Medulla oblongata (tissue), 1 donor: Measurements from ENCODE around the gene COL4A2.
"Not testable (repeated sequence)": the region's sequence is repeated elsewhere in the genome, so short reads cannot be mapped to it uniquely, and the experiment has no call there.

Experiments
- DNase-seq: peaks from one replicate; pipeline ENCODE4 v3.0.0-alpha.2; 2015; ENCODE audit errors: extremely low spot score

COL4A2 gene

DNA sequence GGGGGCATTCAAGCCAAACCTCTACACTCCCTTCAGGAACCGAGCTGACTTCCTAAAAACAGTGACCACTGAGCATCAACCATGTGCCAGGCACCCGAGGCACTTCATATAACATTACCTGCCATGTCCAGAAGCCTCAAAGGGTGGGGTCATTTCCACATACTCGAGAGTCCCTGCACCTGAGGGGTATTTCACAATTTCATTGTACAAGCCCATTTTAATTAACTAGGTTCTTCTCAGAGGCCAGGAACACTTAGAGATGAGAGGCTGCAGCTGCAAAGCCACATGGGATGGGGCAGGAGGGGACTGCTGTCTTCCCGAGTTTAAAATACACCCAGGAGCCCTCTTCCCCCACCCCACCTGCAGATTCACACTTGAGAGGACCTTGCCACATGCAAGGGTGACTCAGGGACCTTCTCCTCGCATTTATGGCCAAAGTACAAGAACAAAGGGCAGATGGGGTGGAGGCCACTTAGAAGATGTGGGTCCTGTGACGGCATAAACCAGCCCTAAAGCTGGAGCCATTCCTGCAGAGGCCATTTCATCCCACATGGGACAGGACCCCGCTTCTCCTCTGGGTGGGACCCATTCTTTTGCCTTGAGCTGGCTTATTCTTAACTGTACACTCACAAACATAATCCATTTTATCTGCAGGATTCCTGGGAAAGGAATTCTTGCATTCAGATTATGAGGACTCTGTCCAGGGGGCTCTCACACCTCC lies 210.6 kb downstream of the COL4A2 start:
- DNase-seq = no peak

DNA sequence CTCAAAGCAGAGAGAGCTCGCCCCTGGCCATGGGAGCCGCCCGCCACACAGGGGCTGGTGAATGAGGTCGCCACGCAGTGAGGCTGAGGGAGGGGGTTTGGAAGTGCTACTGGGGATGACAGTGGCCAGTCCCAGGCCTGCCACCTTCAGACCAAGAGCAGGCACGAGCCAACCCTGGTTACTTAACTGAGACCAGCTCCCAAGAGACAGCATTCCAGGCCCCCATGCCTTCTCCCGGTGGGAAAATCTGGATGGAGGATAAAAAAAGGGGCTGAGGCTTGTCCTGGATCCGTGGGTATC lies 211.1 kb downstream of the COL4A2 start:
- DNase-seq = no peak

DNA sequence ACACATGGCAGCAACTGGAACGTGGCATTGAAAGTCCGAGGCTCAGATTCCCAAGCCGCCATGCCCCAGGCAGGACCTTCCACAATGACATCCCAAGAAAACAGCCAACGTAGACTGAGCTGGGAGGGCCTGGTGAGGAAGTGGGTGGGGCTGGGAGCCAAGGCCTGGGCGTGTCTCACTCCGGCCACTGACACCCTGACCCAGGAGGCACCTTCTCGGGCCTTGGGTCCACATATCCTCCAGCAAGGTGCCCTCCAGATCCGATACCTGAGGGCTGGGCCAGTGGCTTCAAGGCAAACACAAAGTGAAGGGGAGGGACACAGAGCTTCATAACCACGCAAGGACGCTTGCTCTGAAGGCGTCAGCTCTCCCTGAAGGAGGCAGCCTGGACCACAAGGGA lies 211.5 kb downstream of the COL4A2 start:
- DNase-seq = no peak

DNA sequence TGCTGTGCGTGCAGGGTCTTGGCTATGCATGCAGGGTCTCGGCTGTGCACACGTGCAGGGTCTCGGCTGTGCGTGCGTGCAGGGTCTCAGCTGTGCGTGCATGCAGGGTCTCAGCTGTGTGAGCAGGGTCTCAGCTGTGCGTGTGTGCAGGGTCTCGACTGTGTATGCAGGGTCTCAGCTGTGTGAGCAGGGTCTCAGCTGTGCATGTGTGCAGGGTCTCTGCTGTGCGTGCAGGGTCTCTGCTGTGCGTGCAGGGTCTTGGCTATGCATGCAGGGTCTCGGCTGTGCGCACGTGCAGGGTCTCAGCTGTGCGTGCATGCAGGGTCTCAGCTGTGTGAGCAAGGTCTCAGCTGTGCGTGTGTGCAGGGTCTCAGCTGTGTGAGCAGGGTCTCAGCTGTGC lies 212.0 kb downstream of the COL4A2 start:
- DNase-seq = no peak

DNA sequence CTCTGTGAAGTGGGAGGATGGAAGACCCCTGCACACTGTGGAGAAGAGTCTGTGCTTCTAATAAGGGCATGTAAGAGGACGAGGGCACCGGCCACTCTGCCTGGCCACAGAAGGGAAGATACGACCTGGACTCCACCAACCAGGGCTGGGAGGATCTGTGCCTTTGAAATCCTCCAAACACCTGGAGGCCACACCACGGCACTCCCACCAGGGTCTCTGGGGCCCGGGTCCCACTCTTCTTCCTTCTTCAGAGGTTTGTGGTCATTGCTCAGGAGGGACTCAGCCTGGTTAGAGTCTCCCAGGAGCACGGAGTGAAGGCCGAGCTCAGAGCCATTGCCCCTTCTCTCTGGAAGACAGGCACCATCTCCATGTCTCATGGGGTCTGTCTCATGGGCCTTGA lies 212.4 kb downstream of the COL4A2 start:
- no peak for DNase-seq

DNA sequence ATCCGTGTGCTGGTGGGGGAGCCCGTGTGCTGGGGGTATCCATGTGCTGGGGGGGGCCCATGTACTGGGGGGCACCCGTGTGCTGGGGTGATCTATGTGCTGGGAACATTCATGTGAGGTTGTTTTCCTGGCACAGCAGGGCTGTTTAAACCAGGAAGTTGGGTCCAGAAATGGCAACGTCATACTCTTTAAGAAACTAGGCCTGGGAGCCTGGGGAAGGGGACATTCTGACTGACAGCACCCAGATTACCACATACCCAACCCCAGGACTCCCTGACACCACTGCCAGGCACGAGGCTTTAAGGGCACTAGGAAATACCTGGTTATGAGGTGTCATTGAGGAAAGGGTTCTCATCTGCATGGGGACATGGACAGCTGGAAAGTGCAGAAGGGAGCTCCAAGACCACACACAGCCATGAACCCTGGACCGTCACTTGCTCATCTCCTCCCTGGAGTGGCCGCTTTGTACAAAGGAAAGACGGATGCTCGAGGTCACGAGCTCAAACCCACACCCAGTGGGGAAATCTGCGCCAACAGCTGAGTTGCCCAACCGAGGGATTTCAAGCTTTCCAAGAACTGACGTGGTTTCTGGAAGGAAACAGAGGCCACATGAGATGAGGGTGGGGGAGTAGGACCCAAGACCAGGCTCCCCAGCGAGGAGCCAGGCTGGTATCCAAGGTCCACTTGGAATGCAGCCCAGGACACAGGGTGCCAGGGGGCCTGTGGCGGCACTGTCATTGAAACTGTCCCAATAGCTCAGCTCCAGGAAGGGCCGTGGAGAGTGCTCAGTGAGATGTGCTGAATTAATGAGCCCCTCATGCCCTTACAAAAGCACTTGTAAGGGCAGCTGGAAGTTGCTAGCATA lies 213.6 kb downstream of the COL4A2 start:
- DNase-seq = peak; percentile 95

DNA sequence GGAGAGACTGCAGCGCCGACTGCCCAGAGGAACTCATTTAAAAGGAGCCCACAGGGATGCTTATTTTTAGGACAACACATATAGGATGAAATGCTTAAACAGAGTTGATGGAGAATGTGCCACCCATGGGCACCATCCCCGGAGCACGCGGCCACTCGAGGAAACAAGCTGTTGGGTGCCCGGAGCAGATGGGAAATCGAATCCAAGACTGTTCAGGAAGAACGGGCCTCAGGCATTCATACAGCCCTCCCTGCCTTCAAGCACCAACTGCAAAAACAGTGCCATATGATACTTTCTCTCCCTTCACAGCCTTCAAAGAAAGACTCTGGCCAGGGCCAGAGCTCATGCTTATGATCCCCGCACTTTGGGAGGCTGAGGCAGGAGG lies 214.2 kb downstream of the COL4A2 start:
- DNase-seq = no peak

DNA sequence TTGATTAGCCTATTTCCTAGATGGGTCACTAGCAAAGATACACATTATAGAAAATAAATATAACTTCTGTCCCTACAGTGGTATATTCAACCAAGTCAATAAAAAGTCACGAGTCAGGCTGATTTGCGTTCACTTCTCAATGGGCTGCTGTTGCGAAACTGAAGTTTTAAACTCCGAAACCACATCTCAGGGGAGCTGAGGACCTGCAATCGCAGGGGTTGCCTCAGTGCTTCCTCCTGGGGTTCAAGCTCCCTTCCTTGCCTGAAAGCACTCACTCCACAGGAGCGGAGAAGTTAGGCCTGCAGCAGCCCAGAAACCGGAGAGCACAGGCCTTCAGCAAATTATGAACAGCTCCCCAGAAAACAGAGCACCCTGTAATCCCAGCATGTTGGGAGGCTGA lies 214.9 kb downstream of the COL4A2 start:
- peak; percentile 46 for DNase-seq

DNA sequence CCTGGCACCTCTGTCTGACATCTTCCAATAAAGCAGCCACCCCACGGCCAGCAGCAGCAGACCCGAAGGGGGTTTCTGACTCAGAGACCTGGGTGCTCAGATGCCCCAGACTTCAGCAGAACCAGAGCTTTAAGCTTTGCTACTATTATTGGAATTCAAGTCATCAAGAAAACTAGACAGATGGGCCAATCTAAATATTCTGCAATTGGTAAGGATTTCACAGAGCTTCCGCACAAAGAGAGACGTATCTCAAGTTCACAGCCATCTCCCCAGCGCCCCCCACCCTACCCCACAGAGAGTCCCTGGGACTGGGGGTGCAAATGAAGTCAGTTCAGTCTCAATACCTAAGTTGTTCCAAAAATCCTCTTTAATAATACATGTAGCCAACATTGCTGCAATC lies 215.6 kb downstream of the COL4A2 start:
- no peak for DNase-seq

DNA sequence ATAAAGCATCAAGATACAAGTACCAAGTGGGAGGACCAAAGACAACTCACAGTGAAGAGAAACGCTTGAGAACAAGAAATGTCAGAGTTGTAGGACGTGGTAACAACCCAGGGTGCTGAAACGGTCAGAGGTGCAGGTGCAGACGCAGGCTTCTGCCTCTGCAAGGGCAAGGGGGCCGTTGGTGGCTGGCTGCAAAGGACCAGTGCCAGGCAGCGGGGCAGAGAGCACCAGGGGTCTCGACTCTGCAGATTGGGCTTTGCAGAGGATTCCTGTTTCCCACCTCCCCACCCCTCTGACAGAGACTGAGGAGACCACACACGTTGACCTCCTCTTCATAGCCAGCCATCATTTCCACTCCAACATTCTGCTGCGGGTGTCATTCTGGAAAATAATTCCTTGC lies 216.1 kb downstream of the COL4A2 start:
- no peak for DNase-seq

DNA sequence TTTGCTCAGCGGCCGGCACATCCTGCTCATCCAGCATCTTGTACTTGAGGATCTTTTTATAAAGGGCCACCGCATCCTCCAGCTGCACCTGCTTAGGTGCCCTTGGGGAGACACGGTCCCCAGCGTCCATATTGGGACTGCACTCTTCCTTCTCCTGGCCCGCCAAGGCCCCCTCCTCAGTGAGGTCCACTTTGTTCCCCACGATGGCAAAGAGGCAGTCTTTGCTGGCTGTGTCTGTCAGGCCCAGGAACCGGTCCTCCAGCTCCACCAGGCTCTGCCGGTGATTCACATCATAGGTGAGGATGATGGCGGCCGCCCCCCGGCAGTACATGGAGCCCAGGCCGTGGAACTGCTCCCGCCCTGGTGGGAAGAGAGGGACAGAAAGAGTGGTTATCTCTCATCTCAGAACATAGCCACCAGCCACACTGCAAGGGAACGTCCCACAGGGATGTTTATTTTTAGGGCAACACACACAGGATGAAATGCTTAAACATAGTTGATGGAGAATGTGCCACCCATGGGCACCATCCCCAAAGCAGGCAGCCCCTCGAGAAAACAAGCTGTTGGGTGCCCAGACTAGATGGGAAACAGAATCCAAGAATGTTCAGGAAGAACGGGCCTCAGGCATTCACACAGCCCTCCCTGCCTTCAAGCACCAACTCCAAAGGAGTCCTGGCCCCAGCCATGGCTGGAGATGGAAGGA lies 216.9 kb downstream of the COL4A2 start:
- no peak for DNase-seq

DNA sequence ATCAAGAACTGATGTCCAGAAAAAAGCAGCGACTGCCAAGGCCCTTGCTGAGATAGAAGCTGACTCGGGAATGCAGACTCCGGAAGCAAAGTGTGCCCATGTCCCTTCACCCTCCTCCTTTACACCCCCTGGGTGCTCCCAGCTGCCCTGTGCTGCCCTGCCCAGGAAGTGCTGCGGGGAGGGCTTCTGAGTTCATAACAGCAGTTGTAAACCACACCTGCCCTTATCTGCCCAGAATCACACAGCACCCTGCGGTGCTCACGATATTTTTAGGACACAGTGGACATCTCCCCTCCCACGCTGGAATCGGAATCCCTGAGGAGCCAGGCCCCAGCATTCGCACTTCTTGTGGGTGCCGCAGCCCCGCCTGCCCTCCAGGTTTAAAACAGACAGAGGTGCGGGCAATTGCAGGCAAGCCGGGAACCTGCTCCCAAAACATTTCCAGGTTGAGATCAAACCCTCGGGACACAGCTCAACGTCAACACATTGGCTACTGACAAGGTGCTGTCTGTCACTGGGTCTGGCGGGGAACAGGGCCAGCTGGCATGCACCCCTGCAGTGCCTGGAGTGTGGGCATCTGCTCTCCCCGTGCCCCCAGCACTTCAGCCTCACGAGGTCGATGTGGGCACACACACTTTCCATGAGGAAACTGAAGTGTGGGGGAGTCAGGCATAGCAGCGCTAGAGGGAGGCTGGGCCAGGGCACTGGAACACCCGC lies 217.6 kb downstream of the COL4A2 start:
- DNase-seq = no peak

DNA sequence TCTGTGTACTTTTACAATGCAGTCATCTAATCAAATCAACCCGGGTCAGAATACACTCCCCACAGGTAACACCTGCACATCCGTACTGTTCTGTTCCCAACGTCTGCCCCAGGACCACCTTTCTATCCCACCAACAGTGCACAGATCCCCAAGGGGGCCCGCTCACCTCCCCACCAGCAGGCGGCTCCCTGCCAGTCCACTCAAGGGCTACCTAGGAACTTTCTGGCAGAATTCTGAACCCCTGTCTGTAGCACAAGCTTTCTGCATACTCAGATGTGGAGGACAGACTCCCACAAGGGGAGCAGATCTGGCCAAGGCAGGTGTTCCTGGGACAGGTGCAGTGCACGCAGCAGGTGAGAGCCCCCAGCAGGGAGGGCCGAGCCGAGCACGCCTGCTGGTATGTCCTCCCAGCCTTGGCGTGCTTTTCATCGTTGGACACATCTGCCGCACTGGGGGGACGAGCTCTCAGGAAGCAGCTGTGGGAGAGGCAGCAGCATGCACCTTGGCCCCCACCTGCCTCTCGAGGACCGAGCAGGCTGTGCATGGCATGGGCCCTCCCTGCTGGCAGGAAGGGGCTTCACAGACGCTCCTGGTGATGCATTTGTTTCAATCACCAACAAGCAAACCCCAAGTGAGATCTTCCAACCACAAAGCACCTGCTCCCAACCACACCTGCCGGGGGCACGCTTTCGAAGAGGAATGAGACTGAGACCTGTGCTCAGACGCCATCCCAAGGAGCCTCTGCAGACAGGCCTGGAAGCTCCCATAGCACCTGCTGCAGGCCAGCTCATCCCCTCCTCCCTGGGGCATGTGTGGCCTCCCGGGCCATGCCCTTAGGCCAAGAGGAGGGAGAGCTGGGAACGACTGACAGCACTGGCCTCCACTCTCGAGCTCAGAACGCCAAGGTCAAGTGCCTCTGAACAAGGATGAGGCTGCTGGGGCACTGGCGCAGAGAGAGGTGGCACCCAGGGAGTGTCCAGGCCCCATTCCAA lies 218.5 kb downstream of the COL4A2 start:
- no peak for DNase-seq

DNA sequence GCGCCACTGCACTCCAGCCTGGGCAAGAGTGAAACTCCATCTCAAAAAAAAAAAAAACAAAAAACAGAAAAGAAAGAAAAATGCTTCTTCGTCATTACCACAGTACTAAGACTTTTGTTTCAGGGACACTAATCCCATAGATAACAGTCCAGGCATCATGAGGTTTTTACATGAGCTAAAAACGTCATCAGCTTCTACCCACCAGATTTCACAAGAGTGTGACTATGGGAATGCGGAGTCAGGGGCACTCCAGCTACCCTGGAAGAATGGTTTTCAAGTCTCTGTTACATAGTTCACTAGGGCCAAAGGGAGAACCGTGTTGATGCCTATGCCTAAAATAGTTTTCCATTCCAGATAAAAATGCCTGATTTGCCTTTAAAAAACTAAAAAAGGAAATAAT lies 221.3 kb downstream of the COL4A2 start:
- peak; percentile 63 for DNase-seq

DNA sequence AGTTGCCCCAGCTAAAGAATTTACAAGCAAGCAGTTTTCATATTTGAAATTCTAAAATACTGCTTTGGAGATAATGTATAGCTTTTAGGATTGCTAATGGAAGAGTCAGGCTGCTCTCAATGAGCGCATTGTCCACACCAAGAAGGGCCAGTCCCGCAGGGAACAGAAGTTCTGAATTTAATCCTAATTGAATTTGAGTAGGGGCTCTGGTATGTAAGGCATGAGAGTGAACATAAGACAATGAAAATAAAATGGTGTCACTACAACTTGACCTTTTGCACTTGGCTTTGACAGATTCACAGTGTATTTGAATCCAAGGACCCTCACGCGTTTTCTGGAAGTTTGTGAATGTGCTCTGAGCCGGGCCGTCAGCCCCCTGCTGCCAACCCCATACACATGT lies 221.8 kb downstream of the COL4A2 start:
- DNase-seq = no peak

DNA sequence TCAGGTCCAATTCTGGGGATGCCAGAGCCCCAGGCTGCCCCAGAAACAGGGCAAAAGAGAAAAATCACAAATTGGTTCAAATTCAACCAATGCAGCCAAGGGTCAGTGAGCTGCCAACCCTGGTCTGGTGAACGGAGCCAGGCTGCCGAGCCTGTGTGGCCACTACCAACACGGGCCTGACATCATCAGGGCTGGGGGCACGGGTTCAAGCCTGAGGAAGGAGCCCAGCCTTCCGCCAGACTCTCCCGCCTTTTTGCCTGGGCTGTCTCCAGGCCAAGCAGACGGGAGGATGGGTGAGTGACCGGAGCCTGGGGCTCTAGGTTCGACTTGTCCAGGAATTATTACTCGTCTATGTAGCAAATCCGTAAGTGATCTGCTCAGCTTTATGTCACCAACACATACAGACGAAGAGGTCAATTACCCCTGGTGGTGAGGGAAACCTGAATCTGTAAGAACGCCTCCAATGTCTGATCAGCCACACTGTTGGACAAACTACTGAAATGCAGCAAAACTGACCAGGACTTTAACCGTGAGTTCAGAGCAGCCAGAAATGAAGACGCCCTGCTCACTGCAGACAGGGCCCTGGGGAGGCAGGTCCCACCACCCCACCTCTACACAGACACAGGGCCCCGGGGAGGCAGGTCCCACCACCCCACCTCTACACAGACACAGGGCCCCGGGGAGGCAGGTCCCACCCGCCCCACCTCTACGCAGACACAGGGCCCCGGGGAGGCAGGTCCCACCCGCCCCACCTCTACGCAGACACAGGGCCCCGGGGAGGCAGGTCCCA lies 222.6 kb downstream of the COL4A2 start:
- DNase-seq = peak; percentile 42

DNA sequence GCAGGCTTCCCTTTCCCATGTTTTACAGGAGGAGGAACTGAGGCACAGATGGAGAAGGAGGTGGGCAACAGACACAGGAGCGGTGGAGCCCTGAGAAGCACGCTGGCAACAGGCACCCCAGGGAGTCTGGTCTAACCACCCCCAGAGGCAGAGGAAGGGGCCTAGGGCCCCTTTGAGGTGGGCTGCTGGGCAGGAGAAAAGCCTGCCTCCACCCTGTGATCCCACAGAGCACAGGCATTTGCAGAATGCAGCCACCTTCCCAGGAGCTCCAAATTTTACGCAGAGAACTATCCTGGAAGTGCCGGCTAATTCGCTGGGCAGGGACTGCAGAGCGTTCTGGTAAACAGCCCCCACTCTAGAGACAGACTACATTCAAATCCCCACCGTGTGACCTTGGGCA lies 224.0 kb downstream of the COL4A2 start:
- DNase-seq = no peak

DNA sequence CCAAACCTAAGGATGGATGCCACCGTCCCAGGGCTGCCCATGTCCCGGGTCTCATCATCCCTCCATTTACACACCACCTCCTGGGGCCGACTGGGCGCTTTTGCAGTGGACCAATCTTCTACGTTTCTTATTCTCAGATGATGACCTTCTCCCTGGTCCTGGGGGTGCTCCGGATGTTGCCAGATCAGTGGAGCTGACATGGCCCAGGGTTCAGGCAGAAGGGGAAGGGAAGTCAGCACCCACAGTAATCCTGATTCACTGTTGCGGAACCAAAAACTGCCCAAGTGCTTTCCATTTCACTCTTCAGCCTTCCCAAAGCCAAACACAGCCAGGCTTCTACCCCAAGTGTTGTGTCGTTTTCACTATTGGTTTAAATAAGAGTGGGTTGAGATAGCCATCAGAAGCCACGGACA lies 224.6 kb downstream of the COL4A2 start:
- DNase-seq = peak; percentile 58

DNA sequence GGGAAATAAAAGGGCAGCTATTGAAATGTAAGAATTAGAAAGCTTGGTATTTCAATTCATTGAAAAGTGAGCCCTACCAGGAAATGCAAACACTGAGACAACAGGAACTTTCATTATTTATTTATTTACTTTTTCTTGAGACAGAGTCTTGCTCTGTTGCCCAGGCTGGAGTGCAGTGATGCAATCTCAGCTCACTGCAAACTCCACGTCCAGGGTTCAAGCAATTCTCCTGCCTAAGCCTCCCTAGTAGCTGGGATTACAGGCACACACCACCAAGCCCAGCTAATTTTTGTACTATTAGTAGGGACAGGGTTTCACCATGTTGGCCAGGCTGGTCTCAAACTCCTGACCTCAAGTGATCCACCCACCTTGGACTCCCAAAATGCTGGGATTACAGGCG lies 225.2 kb downstream of the COL4A2 start:
- not testable (repeated sequence) for DNase-seq
